ENCODE results near the gene HDGFL3.
"Not testable (repeated sequence)": the region's sequence is repeated elsewhere in the genome, so short reads cannot be mapped to it uniquely, and the experiment has no call there.

The HDGFL3 gene

DNA sequence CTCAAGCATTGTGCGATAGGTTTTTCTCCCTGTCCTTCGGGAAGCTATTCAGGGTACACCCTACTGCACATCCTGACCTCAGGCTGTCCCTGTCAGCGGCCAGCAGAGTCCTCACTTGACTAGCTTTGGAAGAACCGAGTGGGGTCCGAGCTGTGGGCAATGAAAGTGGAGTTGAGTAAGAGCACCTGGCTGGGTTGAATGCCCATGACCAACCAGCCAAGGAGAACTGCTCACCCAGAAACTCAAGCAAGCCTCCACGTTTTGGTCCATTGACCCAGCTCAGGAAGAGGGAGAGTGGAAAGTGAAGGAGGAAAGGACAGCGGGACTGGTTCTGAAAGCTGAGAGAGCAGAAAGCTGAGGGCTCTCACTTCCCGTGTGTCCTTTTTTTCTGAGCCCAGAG lies 36.0 kb upstream of the HDGFL3 start:
- Histone ChIP-seq H3K4me1 (ENCODE audit: low read length) (peaks cover 5% of the 10 kb centered on the region), H3K4me2 (ENCODE audit: low read length) (no peak overlapping the region), H3K9ac (ENCODE audit: low read length) (no peak overlapping the region), H4K20me1 (ENCODE audit: insufficient read depth, low read length) (no peaks in the 10 kb centered on the region), H3K9me3 (ENCODE audit: insufficient read depth, low read length) (no peaks in the 10 kb centered on the region), H3K36me3 (replicated peaks; ENCODE audit: low read depth, low read length) (no peaks in the 10 kb centered on the region), H3K27ac (ENCODE audit: low read length) (no peak overlapping the region), H3K27me3 (ENCODE audit: low read depth, low read length) (peaks cover 38% of the 10 kb centered on the region), H3K79me2 (ENCODE audit: low read length) (no peaks in the 10 kb centered on the region), H3K4me3 (ENCODE audit: low read length) (no peak overlapping the region), H2AFZ (ENCODE audit: low read depth, low read length) (no peak overlapping the region)
- no peak for TF ChIP-seq EZH2phosphoT487 (IDR thresholded peaks at IDR 0.05; ENCODE audit: low read depth)
- no peak for TF ChIP-seq CTCF (IDR thresholded peaks at IDR 0.05; ENCODE audit: low read depth, low read length)

DNA sequence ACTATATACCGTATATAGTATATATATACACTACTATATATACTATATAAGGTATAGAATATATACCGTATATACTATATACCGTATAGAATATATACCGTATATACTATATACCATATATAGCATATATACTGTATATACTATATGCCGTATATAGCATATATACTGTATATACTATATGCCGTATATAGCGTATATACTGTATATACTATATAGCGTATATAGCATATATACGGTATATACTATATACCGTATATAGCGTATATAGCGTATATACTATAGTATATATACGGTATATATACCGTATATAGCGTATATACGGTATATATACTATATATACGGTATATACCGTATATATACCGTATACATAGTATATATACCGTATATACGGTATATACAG lies 22.6 kb upstream of the HDGFL3 start:
- H3K79me2 ChIP-seq (ENCODE audit: low read length), result no peaks in the 10 kb centered on the region
- H3K9ac ChIP-seq (ENCODE audit: low read length), result no peak overlapping the region
- no peak for TF ChIP-seq EZH2phosphoT487 (IDR thresholded peaks at IDR 0.05; ENCODE audit: low read depth)
- no peak for TF ChIP-seq CTCF (IDR thresholded peaks at IDR 0.05; ENCODE audit: low read depth, low read length)
- no peaks in the 10 kb centered on the region for H3K27me3 ChIP-seq (ENCODE audit: low read depth, low read length)
- no peak overlapping the region for H3K4me3 ChIP-seq (ENCODE audit: low read length)
- no peak overlapping the region for H2AFZ ChIP-seq (ENCODE audit: low read depth, low read length)
- no peaks in the 10 kb centered on the region for H4K20me1 ChIP-seq (ENCODE audit: insufficient read depth, low read length)
- no peaks in the 10 kb centered on the region for H3K4me1 ChIP-seq (ENCODE audit: low read length)
- no peak overlapping the region for H3K27ac ChIP-seq (ENCODE audit: low read length)
- H3K4me2 ChIP-seq (ENCODE audit: low read length), result no peak overlapping the region
- H3K9me3 ChIP-seq (ENCODE audit: insufficient read depth, low read length), result no peaks in the 10 kb centered on the region
- H3K36me3 ChIP-seq (replicated peaks; ENCODE audit: low read depth, low read length), result no peaks in the 10 kb centered on the region

DNA sequence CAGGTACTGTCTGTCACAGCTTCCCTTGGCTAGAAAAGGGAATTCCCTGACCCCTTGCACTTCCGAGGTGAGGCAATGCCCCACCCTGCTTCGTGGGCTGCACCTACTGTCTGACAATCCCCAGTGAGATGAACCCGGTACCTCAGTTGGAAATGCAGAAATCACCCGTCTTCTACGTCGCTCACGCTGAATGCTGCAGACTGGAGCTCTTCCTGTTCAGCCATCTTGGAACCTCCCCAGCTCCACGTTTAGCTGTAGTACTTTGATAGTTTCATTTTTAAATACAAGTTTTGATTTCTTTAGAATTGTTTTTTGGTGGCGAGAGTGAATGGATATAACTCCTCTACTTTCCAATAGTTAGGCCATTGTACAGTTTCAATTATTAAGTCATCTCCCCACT lies 17.8 kb upstream of the HDGFL3 start:
- no peak overlapping the region for H2AFZ ChIP-seq (ENCODE audit: low read depth, low read length)
- H3K36me3 ChIP-seq (replicated peaks; ENCODE audit: low read depth, low read length), result no peaks in the 10 kb centered on the region
- H3K4me1 ChIP-seq (ENCODE audit: low read length), result no peaks in the 10 kb centered on the region
- H3K4me2 ChIP-seq (ENCODE audit: low read length), result no peak overlapping the region
- TF ChIP-seq CTCF (IDR thresholded peaks at IDR 0.05; ENCODE audit: low read depth, low read length) (no peak), EZH2phosphoT487 (IDR thresholded peaks at IDR 0.05; ENCODE audit: low read depth) (no peak)
- no peak overlapping the region for H3K9ac ChIP-seq (ENCODE audit: low read length)
- H3K9me3 ChIP-seq (ENCODE audit: insufficient read depth, low read length), result no peaks in the 10 kb centered on the region
- no peaks in the 10 kb centered on the region for H3K79me2 ChIP-seq (ENCODE audit: low read length)
- no peaks in the 10 kb centered on the region for H4K20me1 ChIP-seq (ENCODE audit: insufficient read depth, low read length)
- no peak overlapping the region for H3K4me3 ChIP-seq (ENCODE audit: low read length)
- H3K27ac ChIP-seq (ENCODE audit: low read length), result no peak overlapping the region
- no peaks in the 10 kb centered on the region for H3K27me3 ChIP-seq (ENCODE audit: low read depth, low read length)

GRCh38 chr15:83221781-83222180 lies 14.2 kb upstream of the HDGFL3 start:
- H2AFZ ChIP-seq (ENCODE audit: low read depth, low read length); H4K20me1 ChIP-seq (ENCODE audit: insufficient read depth, low read length); H3K4me3 ChIP-seq (ENCODE audit: low read length); H3K36me3 ChIP-seq (replicated peaks; ENCODE audit: low read depth, low read length); H3K9me3 ChIP-seq (ENCODE audit: insufficient read depth, low read length); H3K4me2 ChIP-seq (ENCODE audit: low read length); H3K9ac ChIP-seq (ENCODE audit: low read length); H3K27ac ChIP-seq (ENCODE audit: low read length); H3K79me2 ChIP-seq (ENCODE audit: low read length); H3K4me1 ChIP-seq (ENCODE audit: low read length); H3K27me3 ChIP-seq (ENCODE audit: low read depth, low read length): not testable (repeated sequence)

GRCh38 chr15:83219026-83219425 lies 11.4 kb upstream of the HDGFL3 start:
- H3K4me1 ChIP-seq (ENCODE audit: low read length), result no peaks in the 10 kb centered on the region
- peaks cover 3% of the 10 kb centered on the region; the same call in 1 of the 2 replicates for H3K27me3 ChIP-seq (ENCODE audit: low read depth, low read length)
- no peaks in the 10 kb centered on the region for H3K36me3 ChIP-seq (replicated peaks; ENCODE audit: low read depth, low read length)
- H3K4me2 ChIP-seq (ENCODE audit: low read length), result no peak overlapping the region
- no peak overlapping the region for H2AFZ ChIP-seq (ENCODE audit: low read depth, low read length)
- no peak for TF ChIP-seq EZH2phosphoT487 (IDR thresholded peaks at IDR 0.05; ENCODE audit: low read depth)
- no peaks in the 10 kb centered on the region for H3K9me3 ChIP-seq (ENCODE audit: insufficient read depth, low read length)
- no peak overlapping the region for H3K9ac ChIP-seq (ENCODE audit: low read length)
- H3K79me2 ChIP-seq (ENCODE audit: low read length), result no peaks in the 10 kb centered on the region
- H3K27ac ChIP-seq (ENCODE audit: low read length), result no peak overlapping the region
- no peaks in the 10 kb centered on the region for H4K20me1 ChIP-seq (ENCODE audit: insufficient read depth, low read length)
- H3K4me3 ChIP-seq (ENCODE audit: low read length), result no peak overlapping the region

Data from OCI-LY3 (cell line).